ENCODE measurements around the gene AGAP9. TPM values are rescaled to one million over a fixed set of nuclear protein-coding genes. Genes with fewer than 3 reads are reported as not detected.
"Not testable (repeated sequence)": the region's sequence is repeated elsewhere in the genome, so short reads cannot be mapped to it uniquely, and the experiment has no call there.

The AGAP9 gene
- total RNA-seq, 1 experiment from 2014 or later: 8.6 TPM

DNA sequence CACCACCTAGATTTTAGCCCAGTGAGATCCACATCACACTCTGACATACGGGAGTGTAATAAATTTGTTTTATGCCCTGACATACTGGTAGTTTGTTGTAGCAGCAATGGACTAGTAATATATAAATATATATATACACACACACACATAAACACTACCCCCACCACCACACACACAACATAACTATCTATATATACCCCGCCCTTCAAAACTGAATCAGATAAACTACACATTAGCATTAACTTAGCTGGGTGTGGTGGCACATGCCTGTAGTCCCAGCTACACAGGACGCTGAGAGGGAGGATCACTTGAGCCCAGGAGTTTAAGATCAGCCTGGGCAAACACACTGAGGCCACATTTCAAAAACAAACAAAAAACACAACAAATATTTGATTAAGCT lies 13.0 kb upstream of the AGAP9 start:
- not testable (repeated sequence) for H3K79me2 ChIP-seq (ENCODE audit: insufficient read depth, low read length); H3K14ac ChIP-seq (ENCODE audit: insufficient read depth, low read length); H3K27me3 ChIP-seq (ENCODE audit: insufficient read depth, low read length); H4K5ac ChIP-seq (ENCODE audit: insufficient read length, low read depth, low read length); H3K23me2 ChIP-seq (ENCODE audit: insufficient read length, low read depth, low read length, poor library complexity, severe bottlenecking); H3K4me2 ChIP-seq (ENCODE audit: insufficient read depth, insufficient read length, low read length); H2BK120ac ChIP-seq (ENCODE audit: low read depth, low read length, poor library complexity, severe bottlenecking); H3K27me3 Mint-ChIP-seq (ENCODE audit: low read depth); H3K4me1 Mint-ChIP-seq; H3T11ph ChIP-seq (ENCODE audit: low read length); H3K27ac ChIP-seq (ENCODE audit: insufficient read length, low read depth, low read length); H4K20me1 ChIP-seq (ENCODE audit: control insufficient read depth, insufficient read depth, insufficient read length); H4K8ac ChIP-seq (replicated peaks; ENCODE audit: insufficient read length, low read depth, low read length); H2BK15ac ChIP-seq (ENCODE audit: low read depth, low read length); H3K27ac Mint-ChIP-seq; H3K36me3 Mint-ChIP-seq (ENCODE audit: insufficient read depth in 1 of 3, low read depth in 3 of 3); H3K23ac ChIP-seq (ENCODE audit: insufficient read length, low read depth, low read length); H2BK12ac ChIP-seq (ENCODE audit: insufficient read length, low read depth, low read length); H2AK5ac ChIP-seq (ENCODE audit: insufficient read length, low read length); H3K9me3 ChIP-seq (ENCODE audit: control insufficient read depth, low read depth, low read length); H2AFZ ChIP-seq (ENCODE audit: low read length); H4K91ac ChIP-seq (ENCODE audit: insufficient read length, low read depth, low read length); H2BK5ac ChIP-seq (ENCODE audit: insufficient read length, low read length); H3K18ac ChIP-seq (ENCODE audit: insufficient read length, low read depth, low read length); DNase-seq; H3K9ac ChIP-seq (ENCODE audit: extremely low read depth, insufficient read length, low read length); H3K4me3 Mint-ChIP-seq; H3K9me3 Mint-ChIP-seq; H3K79me1 ChIP-seq (ENCODE audit: insufficient read depth, low read depth, low read length, poor library complexity, severe bottlenecking); H3K56ac ChIP-seq (ENCODE audit: insufficient read length, low read depth, low read length); H3K4me1 ChIP-seq (ENCODE audit: insufficient read depth, low read length); H3K4ac ChIP-seq (ENCODE audit: low read depth, low read length); H2BK20ac ChIP-seq (ENCODE audit: low read depth, low read length, poor library complexity, severe bottlenecking)
- no CpG with 5 or more reads among the region's 3 CpGs for WGBS (ENCODE audit: extremely low coverage, insufficient read length, low lambda C conversion rate)

DNA sequence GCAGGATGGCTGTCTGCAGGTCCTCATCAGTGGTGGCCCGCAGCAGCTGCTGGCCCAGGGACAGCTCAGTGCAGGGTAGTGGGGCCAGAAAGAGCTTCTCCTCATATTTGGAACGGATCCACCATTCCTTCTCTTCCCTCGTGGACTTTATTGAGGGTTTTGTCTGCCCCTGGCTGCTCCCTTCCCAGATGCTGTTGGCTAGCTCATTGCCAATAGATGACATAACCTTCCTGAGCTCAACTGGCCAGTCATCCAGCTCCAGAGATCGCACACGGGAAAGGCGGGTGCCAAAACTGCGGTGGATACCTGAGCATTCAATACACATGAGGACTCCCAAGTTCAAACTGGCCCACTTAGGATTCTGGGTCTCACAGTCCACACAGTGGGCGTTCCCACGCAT lies 21.1 kb downstream of the AGAP9 start:
- not testable (repeated sequence) for H3K9me3 ChIP-seq (ENCODE audit: control insufficient read depth, low read depth, low read length); H3K79me2 ChIP-seq (ENCODE audit: insufficient read depth, low read length); H2BK120ac ChIP-seq (ENCODE audit: low read depth, low read length, poor library complexity, severe bottlenecking); H3K4me1 Mint-ChIP-seq; H3K27ac Mint-ChIP-seq; H3K4ac ChIP-seq (ENCODE audit: low read depth, low read length); H4K20me1 ChIP-seq (ENCODE audit: control insufficient read depth, insufficient read depth, insufficient read length); H2BK15ac ChIP-seq (ENCODE audit: low read depth, low read length); H3K36me3 Mint-ChIP-seq (ENCODE audit: insufficient read depth in 1 of 3, low read depth in 3 of 3); H3K27me3 ChIP-seq (ENCODE audit: insufficient read depth, low read length); H3K18ac ChIP-seq (ENCODE audit: insufficient read length, low read depth, low read length); H3K4me3 Mint-ChIP-seq; H3K4me2 ChIP-seq (ENCODE audit: insufficient read depth, insufficient read length, low read length); H3K79me1 ChIP-seq (ENCODE audit: insufficient read depth, low read depth, low read length, poor library complexity, severe bottlenecking); H3K4me1 ChIP-seq (ENCODE audit: insufficient read depth, low read length); H2AFZ ChIP-seq (ENCODE audit: low read length); H2AK5ac ChIP-seq (ENCODE audit: insufficient read length, low read length); H2BK20ac ChIP-seq (ENCODE audit: low read depth, low read length, poor library complexity, severe bottlenecking); H3K14ac ChIP-seq (ENCODE audit: insufficient read depth, low read length); H3K56ac ChIP-seq (ENCODE audit: insufficient read length, low read depth, low read length); H3K23ac ChIP-seq (ENCODE audit: insufficient read length, low read depth, low read length); H3T11ph ChIP-seq (ENCODE audit: low read length); H4K8ac ChIP-seq (replicated peaks; ENCODE audit: insufficient read length, low read depth, low read length); H4K5ac ChIP-seq (ENCODE audit: insufficient read length, low read depth, low read length); H2BK12ac ChIP-seq (ENCODE audit: insufficient read length, low read depth, low read length); H3K23me2 ChIP-seq (ENCODE audit: insufficient read length, low read depth, low read length, poor library complexity, severe bottlenecking); H2BK5ac ChIP-seq (ENCODE audit: insufficient read length, low read length); DNase-seq; H4K91ac ChIP-seq (ENCODE audit: insufficient read length, low read depth, low read length); H3K27ac ChIP-seq (ENCODE audit: insufficient read length, low read depth, low read length); H3K9ac ChIP-seq (ENCODE audit: extremely low read depth, insufficient read length, low read length); H3K27me3 Mint-ChIP-seq (ENCODE audit: low read depth); H3K9me3 Mint-ChIP-seq
- WGBS (ENCODE audit: extremely low coverage, insufficient read length, low lambda C conversion rate): no CpG with 5 or more reads among the region's 9 CpGs

All from H9 (cell line).